ENCODE data around the gene BTBD9. TPM values are rescaled to one million over a fixed set of nuclear protein-coding genes. Genes with fewer than 3 reads are reported as not detected.

The BTBD9 gene
- total RNA-seq, 4 donors from 2014 or later, result 11.7 to 17.7 (median 14.1) TPM

GRCh38 chr6:38514399-38514798, 125.3 kb downstream of the BTBD9 start:
- no peak for TF ChIP-seq CTCF (IDR thresholded peaks at IDR 0.05; ENCODE audit: low read depth)

GRCh38 chr6:38512211-38512610, 127.5 kb downstream of the BTBD9 start:
- TF ChIP-seq CTCF (IDR thresholded peaks at IDR 0.05; ENCODE audit: low read depth), result no peak

- TF ChIP-seq CTCF (IDR thresholded peaks at IDR 0.05; ENCODE audit: low read depth), result no peak
Observed at GRCh38 chr6:38510205-38510604, 129.5 kb downstream of the BTBD9 start.

- no peak for TF ChIP-seq CTCF (IDR thresholded peaks at IDR 0.05; ENCODE audit: low read depth)
Observed at GRCh38 chr6:38509713-38510112, 130.0 kb downstream of the BTBD9 start.

- no peak for TF ChIP-seq CTCF (IDR thresholded peaks at IDR 0.05; ENCODE audit: low read depth)
Observed at GRCh38 chr6:38508894-38509293, 130.8 kb downstream of the BTBD9 start.

GRCh38 chr6:38508286-38508685, 131.4 kb downstream of the BTBD9 start:
- no peak for TF ChIP-seq CTCF (IDR thresholded peaks at IDR 0.05; ENCODE audit: low read depth)

- TF ChIP-seq CTCF (IDR thresholded peaks at IDR 0.05; ENCODE audit: low read depth), result no peak
Observed at GRCh38 chr6:38507173-38507572, 132.6 kb downstream of the BTBD9 start.
